Measurements from ENCODE around the gene MYCBP. TPM values are rescaled to one million over a fixed set of nuclear protein-coding genes. Genes with fewer than 3 reads are reported as not detected.

The MYCBP gene
- total and polyA plus RNA-seq, 2 of the 8 experiments (the other 6 are each of a cell fraction or from before 2014, with no cell fraction given): 22.4 to 38.2 TPM

GRCh38 chr1:38829368-38829767 is 43.8 kb downstream of the MYCBP start:
- CTCF ChIA-PET (ENCODE audit: partially characterized antibody): interaction anchor here (4.0 kb wide), 1 partner anchor 10 kb away, joined by 17 read pairs; no protein-coding TSS in a partner anchor
- no peak overlapping the region for H4K5ac ChIP-seq (ENCODE audit: insufficient read length, low read depth, low read length)
- no peak for DNase-seq (ENCODE audit: low read depth in 1 of 2, low spot score in 2 of 2)
- H3K18ac ChIP-seq (ENCODE audit: extremely low read depth, low read length): no peak overlapping the region
- H3K9me3 ChIP-seq (ENCODE audit: insufficient read depth in 2 of 2, low read depth in 1 of 2, low read length in 1 of 2): no peaks in the 10 kb centered on the region
- H3K9ac ChIP-seq (replicated peaks in 1 of 4; ENCODE audit: extremely low read depth in 1 of 4, low read depth in 3 of 4, low read length in 3 of 4): no peak overlapping the region
- no peaks in the 10 kb centered on the region; the same call in 1 of the 2 replicates for H3K23me2 ChIP-seq (ENCODE audit: low read depth, low read length)
- POLR2A ChIA-PET (ENCODE audit: partially characterized antibody): interaction anchor here (0.7 kb wide), 1 partner anchor 168 kb away, joined by 3 read pairs; no protein-coding TSS in a partner anchor
- no peaks in the 10 kb centered on the region for H3K79me2 ChIP-seq (ENCODE audit: control insufficient read depth in 1 of 2, insufficient read depth in 2 of 2, low read length in 2 of 2)
- no peak overlapping the region for H3K56ac ChIP-seq (replicated peaks; ENCODE audit: insufficient read length, low read depth, low read length)
- H2AFZ ChIP-seq (ENCODE audit: low read length): no peak overlapping the region
- no peak overlapping the region for H2BK12ac ChIP-seq (ENCODE audit: low read depth, low read length)
- no peak overlapping the region for H3K4ac ChIP-seq (replicated peaks; ENCODE audit: insufficient read length, low read depth, low read length)
- no peak overlapping the region for H2BK120ac ChIP-seq (replicated peaks; ENCODE audit: low read depth, low read length)
- no peak overlapping the region for H3K4me3 ChIP-seq (ENCODE audit: extremely low read depth in 1 of 4, insufficient read depth in 2 of 4, low read depth in 3 of 4, low read length in 4 of 4)
- FAIRE-seq: no peak
- no peak overlapping the region for H2BK5ac ChIP-seq (ENCODE audit: low read depth, low read length)
- no peak overlapping the region for H2BK15ac ChIP-seq (ENCODE audit: low read length)
- H4K20me1 ChIP-seq (replicated peaks in 1 of 2; ENCODE audit: control insufficient read depth in 1 of 2, insufficient read depth in 2 of 2, low read length in 2 of 2): no peaks in the 10 kb centered on the region
- H3K4me2 ChIP-seq (ENCODE audit: insufficient read depth in 1 of 2, low read depth in 2 of 2, low read length in 2 of 2): no peak overlapping the region
- WGBS, 2 experiments (ENCODE audit: extremely low coverage in 1 of 2, insufficient coverage in 1 of 2, insufficient read length in 1 of 2, insufficient replicate concordance in 2 of 2, low coverage in 1 of 2, low lambda C conversion rate in 2 of 2, missing lambda C conversion rate in 1 of 2): 80% methylated on average over 1 of the region's 1 CpG; no CpG with 5 or more reads in 1 of the 2 experiments
- no peak overlapping the region for H3K14ac ChIP-seq (ENCODE audit: insufficient read length)
- H3K4me1 ChIP-seq (replicated peaks in 1 of 4; ENCODE audit: control insufficient read depth in 3 of 4, insufficient read depth in 4 of 4, low read length in 3 of 4): no peaks in the 10 kb centered on the region; a peak in 1 of 7 replicates
- no peak overlapping the region for H3K27ac ChIP-seq (ENCODE audit: low read depth, low read length)
- no peak overlapping the region for H4K91ac ChIP-seq (replicated peaks; ENCODE audit: insufficient read length, low read length)
- H2BK20ac ChIP-seq (ENCODE audit: low read length): no peak overlapping the region
- no peak for TF ChIP-seq ATF2 (IDR thresholded peaks at IDR 0.05; ENCODE audit: low read length)
- no peaks in the 10 kb centered on the region for H3K79me1 ChIP-seq (ENCODE audit: low read depth, low read length)
- no peak overlapping the region for H2AK5ac ChIP-seq (ENCODE audit: low read depth, low read length)
- no peak overlapping the region for H3K23ac ChIP-seq (ENCODE audit: insufficient read length)
- H3K27me3 ChIP-seq (replicated peaks in 1 of 4; ENCODE audit: control insufficient read depth in 3 of 4, extremely low read depth in 1 of 4, insufficient read depth in 3 of 4, low read length in 3 of 4): no peaks in the 10 kb centered on the region
- H4K8ac ChIP-seq (ENCODE audit: extremely low read depth, insufficient read depth, low read length): no peak overlapping the region
- no peaks in the 10 kb centered on the region for H3K36me3 ChIP-seq (ENCODE audit: control insufficient read depth in 2 of 4, insufficient read depth in 4 of 4, low read length in 3 of 4)
